Ovary (tissue), 9 donors: ENCODE results near the gene MATCAP1. TPM values are rescaled to one million over a fixed set of nuclear protein-coding genes. Genes with fewer than 3 reads are reported as not detected.

ENCODE experiments used
- DNase-seq, 5 donors: peaks; one replicate each; pipeline ENCODE4 v3.0.0-alpha.2; 2019 to 2020
- H3K27ac ChIP-seq, 2 donors: fragments of 200-600 bp; one replicate each; pipeline versions ENCODE4 v1.5.1 to v1.8.0; 2019 to 2022
- H3K27me3 ChIP-seq: fragments of 200-600 bp; one replicate; pipeline ENCODE4 v1.8.0; 2022
- H3K36me3 ChIP-seq: fragments of 200-600 bp; sonication (generic); one replicate; pipeline ENCODE4 v1.5.1; 2019
- H3K4me1 ChIP-seq: one replicate; pipeline ENCODE4 v1.8.1; 2013; ENCODE audit warnings: mild to moderate bottlenecking, moderate library complexity; ENCODE audit not compliant: insufficient read depth
- H3K4me3 ChIP-seq: fragments of 200-600 bp; sonication (generic); one replicate; pipeline ENCODE4 v1.5.1; 2017
- H3K9me3 ChIP-seq, 2 donors: fragments of 200-600 bp in 1 of 2; sonication (generic) in 1 of 2; one replicate each; pipeline versions ENCODE4 v1.5.1 to v1.8.1; 2013 to 2019; ENCODE audit warnings: mild to moderate bottlenecking in 1 of 2, moderate library complexity in 1 of 2
- EP300 ChIP-seq: sonication (generic); formaldehyde crosslinking; IDR thresholded peaks from one replicate; pipeline ENCODE4 v1.6.1; 2017; ENCODE audit warnings: antibody characterized with exemption
- POLR2A ChIP-seq: fragments of 450-650 bp; IDR thresholded peaks from one replicate; pipeline ENCODE4 v1.6.1; 2017; ENCODE audit warnings: antibody characterized with exemption, mild to moderate bottlenecking, moderate library complexity
- WGBS, 3 donors: extraction: QIAGEN DNeasy Blood & Tissue Kit in 1 of 3; methylation state at CpG; one replicate each; pipeline versions ENCODE4 v1.1.5 to v1.1.7; 2013 to 2017; 5-methylcytosine and 5-hydroxymethylcytosine counted together
- intact Hi-C, 4 donors: fragments of 100-400 bp; cut with DNase I; formaldehyde crosslinking; loops; one replicate each; pipeline versions ENCODE4 v1.11.0 to v1.15.1; 2022 to 2023
- polyA plus RNA-seq, 2 donors: library from polyadenylated mRNA; stranded (reverse); fragments of 200-250 nt in 1 of 2; fragments of 350-450 nt in 1 of 2; fragmentation: Illumina TruSeq in 1 of 2; extraction: RNeasy Lipid Tissue Mini Kit (QIAGEN cat#74804) in 1 of 2; gene quantifications; one replicate each; pipeline ENCODE4 v1.2.3, GENCODE V29; 2013 to 2014
- total RNA-seq, 7 donors: library from RNA; depleted of rRNA in 2 of 7; stranded (reverse); fragments of >200 nt in 2 of 7; fragmentation: NEBNext Ultra II Directional in 3 of 7; extraction: Animal tissue kit (Norgen Biotek cat#: 25700) in 3 of 7; gene quantifications; one replicate each; pipeline versions ENCODE4 v1.1.0 to v1.2.4, GENCODE V29; 2016 to 2023
- TF ChIP-seq, protein P1 (sequence below), 3 donors: fragments of 450-650 bp in 2 of 3; fragments of 200-600 bp in 1 of 3; IDR thresholded peaks; one replicate each; pipeline versions ENCODE4 v1.5.1 to v1.8.0; 2016 to 2022; ENCODE audit warnings: antibody characterized with exemption in 3 of 3, mild to moderate bottlenecking in 1 of 3
- donor health status: DM: no; HTN: no; CAD: no; lungs with moderate emphysema.
- donor health status: DM: no; HTN: no; CAD: no.
- donor health status: Bipolar disorder and iron deficiency.
- donor health status: DM: yes; HTN: yes; CAD: no.
- donor health status: DM: no; HTN: no; CAD: no.
- donor health status: DM: yes; HTN: yes; CAD: no.

The MATCAP1 gene
- total and polyA plus RNA-seq, 9 donors = 15.4 to 96.4 (median 53.6) TPM

DNA sequence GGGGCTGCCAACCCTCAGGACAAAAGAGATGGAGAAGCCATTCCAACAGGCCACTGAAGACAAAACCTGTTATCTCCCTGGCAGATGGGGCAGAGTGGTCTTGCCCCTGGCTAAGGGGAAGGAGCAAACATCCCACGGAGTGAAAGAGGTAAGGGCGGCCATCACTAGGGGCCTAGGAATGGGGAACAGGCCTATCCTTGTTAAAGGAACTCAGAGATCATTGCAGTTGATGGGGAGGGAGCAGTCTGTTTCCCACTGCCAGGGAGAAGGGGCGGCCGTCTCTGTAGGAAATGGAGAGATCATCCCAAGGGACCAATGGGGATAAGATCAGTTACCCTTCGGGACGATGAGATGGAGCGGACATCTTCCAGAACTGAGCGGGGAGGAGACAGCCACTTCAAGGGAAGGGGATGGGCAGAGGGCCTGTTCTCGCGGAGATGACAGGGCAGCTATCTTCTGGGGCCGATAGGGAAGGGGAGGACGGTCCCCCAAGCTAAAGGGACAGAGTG is 42.6 kb upstream of the MATCAP1 start:
- no peak for DNase-seq
- Histone ChIP-seq H3K27ac (peak overlapping the region; percentile 30 to 76), H3K4me1 (peaks cover 10% of the 10 kb centered on the region), H3K4me3 (peak overlapping the region; percentile 92), H3K27me3 (no peaks in the 10 kb centered on the region), H3K9me3 (no peaks in the 10 kb centered on the region), H3K36me3 (no peaks in the 10 kb centered on the region)
- TF ChIP-seq EP300 = no peak
- no peak for TF ChIP-seq POLR2A
- TF ChIP-seq, protein P1, sequence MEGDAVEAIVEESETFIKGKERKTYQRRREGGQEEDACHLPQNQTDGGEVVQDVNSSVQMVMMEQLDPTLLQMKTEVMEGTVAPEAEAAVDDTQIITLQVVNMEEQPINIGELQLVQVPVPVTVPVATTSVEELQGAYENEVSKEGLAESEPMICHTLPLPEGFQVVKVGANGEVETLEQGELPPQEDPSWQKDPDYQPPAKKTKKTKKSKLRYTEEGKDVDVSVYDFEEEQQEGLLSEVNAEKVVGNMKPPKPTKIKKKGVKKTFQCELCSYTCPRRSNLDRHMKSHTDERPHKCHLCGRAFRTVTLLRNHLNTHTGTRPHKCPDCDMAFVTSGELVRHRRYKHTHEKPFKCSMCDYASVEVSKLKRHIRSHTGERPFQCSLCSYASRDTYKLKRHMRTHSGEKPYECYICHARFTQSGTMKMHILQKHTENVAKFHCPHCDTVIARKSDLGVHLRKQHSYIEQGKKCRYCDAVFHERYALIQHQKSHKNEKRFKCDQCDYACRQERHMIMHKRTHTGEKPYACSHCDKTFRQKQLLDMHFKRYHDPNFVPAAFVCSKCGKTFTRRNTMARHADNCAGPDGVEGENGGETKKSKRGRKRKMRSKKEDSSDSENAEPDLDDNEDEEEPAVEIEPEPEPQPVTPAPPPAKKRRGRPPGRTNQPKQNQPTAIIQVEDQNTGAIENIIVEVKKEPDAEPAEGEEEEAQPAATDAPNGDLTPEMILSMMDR (IDR thresholded peaks at IDR 0.05) = no peak
- intact Hi-C loops = loop anchor here in 1 of 4 donors (5.0 kb wide), 1 partner anchor 436 kb away; the partner anchor contains the start of genes ACD and PARD6A
- WGBS, 3 donors = 4 to 7% (median 6%) methylated on average over 12 of the region's 12 CpGs

DNA sequence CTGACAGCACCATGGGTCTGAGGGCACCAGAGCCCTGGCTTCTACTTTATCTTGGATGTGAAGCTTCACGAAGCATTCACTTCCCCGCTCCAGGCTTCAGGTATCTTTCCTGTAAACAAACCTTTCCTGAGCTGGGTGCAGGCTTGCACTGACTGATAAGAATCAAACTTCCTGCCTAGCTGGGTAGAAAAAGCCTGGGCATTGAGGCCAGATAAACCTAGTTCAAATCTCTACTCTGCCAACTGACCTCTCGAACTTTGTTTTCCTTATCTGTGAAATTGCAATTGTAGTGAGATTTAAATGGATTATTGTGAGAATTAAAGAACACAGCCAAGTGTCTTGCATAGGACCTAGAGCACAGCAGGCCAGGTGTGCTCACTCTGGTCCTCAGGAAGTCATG is 40.2 kb upstream of the MATCAP1 start:
- TF ChIP-seq POLR2A (no peak), EP300 (no peak)
- no peak overlapping the region for H3K4me3 ChIP-seq
- no peak for DNase-seq
- H3K36me3 ChIP-seq = no peaks in the 10 kb centered on the region
- H3K9me3 ChIP-seq = no peaks in the 10 kb centered on the region
- intact Hi-C loops = no loop called here
- no peaks in the 10 kb centered on the region for H3K27me3 ChIP-seq
- 74 to 88% (median 83%) methylated on average over 3 of the region's 3 CpGs for WGBS, 3 donors
- peaks cover 10% of the 10 kb centered on the region for H3K4me1 ChIP-seq
- H3K27ac ChIP-seq = no peak overlapping the region

DNA sequence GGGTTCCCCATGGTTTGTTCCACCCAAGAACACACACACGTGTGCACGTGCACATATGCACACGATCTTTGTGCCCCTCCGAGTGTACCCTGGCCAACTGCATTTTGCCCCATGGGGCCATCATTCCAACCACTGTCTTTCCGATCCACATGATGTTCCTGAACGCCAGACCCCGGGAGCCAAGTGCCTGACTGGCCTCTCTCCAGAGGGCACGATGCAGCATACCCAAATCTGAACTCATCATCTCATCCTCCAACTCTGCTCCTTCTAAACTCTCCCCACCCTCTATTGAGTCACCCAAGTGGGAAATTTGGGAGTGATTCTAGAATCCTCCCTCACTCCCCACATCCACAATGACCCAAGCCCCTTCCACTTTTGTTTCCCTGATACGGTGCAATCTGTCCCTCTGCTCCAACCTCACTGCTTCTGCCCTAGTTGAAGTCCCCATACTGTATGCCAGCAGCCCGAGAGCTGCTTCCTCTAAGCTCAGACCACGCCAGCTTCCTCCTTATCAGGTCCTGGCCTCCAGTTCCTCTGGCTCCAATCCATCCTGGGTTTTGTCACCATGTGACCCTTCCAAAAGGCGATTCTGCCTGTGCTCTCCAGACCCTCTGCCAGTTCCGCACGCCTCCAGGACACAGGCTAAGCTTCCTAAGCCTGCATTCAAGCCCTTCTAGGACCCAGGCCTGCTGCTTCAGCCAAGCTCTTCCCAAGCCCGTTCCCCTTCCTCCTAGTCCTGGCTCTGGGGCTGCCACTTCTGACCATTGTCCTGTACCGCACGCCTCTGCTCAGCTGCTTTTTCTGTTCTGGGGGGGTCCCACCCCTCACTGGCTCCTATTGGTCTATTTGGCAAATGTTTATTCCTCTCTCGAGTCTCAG is 33.1 kb upstream of the MATCAP1 start:
- Histone ChIP-seq H3K4me1 (no peaks in the 10 kb centered on the region), H3K9me3 (no peaks in the 10 kb centered on the region), H3K4me3 (no peak overlapping the region), H3K36me3 (no peaks in the 10 kb centered on the region), H3K27ac (no peak overlapping the region), H3K27me3 (no peaks in the 10 kb centered on the region)
- WGBS, 3 donors = 76 to 82% (median 81%) methylated on average over 18 of the region's 18 CpGs
- no peak for DNase-seq
- intact Hi-C loops = no loop called here
- no peak for TF ChIP-seq POLR2A
- TF ChIP-seq, protein P1 (IDR thresholded peaks at IDR 0.05) = no peak
- TF ChIP-seq EP300 = no peak

DNA sequence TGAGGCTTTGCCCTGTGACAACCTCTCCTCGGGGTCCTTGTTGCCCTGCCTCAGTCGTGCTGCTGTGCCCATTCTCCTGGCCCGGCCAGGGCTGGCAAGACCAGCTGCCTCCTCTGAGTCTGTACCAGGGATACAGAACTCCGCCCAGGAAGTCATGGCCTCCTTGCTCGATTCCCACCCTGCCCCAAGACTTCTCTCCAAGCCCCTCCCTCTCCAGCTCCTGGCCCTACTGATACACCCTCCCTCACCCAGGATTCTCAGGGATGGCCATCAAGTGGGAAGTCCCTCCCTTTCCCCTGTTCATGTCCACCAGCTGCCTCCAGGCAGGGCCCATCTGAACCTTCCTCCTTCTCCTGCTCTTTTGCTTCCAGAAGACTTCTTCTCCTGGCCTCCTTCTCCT is 31.9 kb upstream of the MATCAP1 start:
- H3K36me3 ChIP-seq = no peaks in the 10 kb centered on the region
- intact Hi-C loops = no loop called here
- 68 to 71% (median 70%) methylated on average over 5 of the region's 5 CpGs for WGBS, 3 donors

More for the DNA sequence above, 31.9 kb upstream of the MATCAP1 start:
- Histone ChIP-seq H3K27me3 (no peaks in the 10 kb centered on the region), H3K9me3 (no peaks in the 10 kb centered on the region), H3K4me1 (no peaks in the 10 kb centered on the region), H3K27ac (no peak overlapping the region), H3K4me3 (no peak overlapping the region)
- TF ChIP-seq, protein P1 (IDR thresholded peaks at IDR 0.05) = no peak
- TF ChIP-seq POLR2A (no peak), EP300 (no peak)
- DNase-seq = no peak
